GM23248 (cell line): ENCODE results near the gene NF1. TPM values are rescaled to one million over a fixed set of nuclear protein-coding genes. Genes with fewer than 3 reads are reported as not detected.

Experiments
- DNase-seq: peaks from one replicate; pipeline ENCODE4 v3.0.0-alpha.2; 2015
- H2AFZ ChIP-seq: fragments of 200-600 bp; sonication (generic); 2 replicates; pipeline ENCODE4 v1.6.1; 2016; ENCODE audit warnings: antibody characterized with exemption
- H3F3A ChIP-seq: fragments of 200-600 bp; sonication (generic); 2 replicates; pipeline ENCODE4 v1.6.1; 2016; ENCODE audit warnings: mild to moderate bottlenecking, antibody characterized with exemption, mixed run types; ENCODE audit not compliant: insufficient read depth
- H3K27ac ChIP-seq: fragments of 200-600 bp; sonication (generic); 2 replicates; pipeline ENCODE4 v1.5.1; 2016; ENCODE audit warnings: mild to moderate bottlenecking
- H3K27me3 ChIP-seq: fragments of 200-600 bp; sonication (generic); replicated peaks from 2 replicates; pipeline ENCODE4 v1.6.1; 2016; ENCODE audit warnings: mild to moderate bottlenecking; ENCODE audit not compliant: insufficient read depth
- H3K36me3 ChIP-seq: fragments of 200-600 bp; sonication (generic); 2 replicates; pipeline ENCODE4 v1.6.1; 2016; ENCODE audit warnings: low read depth, mild to moderate bottlenecking
- H3K4me1 ChIP-seq: fragments of 200-600 bp; sonication (generic); 2 replicates; pipeline ENCODE4 v1.6.1; 2016; ENCODE audit warnings: mild to moderate bottlenecking; ENCODE audit not compliant: insufficient read depth
- H3K4me2 ChIP-seq: fragments of 200-600 bp; sonication (generic); one replicate; pipeline ENCODE4 v1.6.1; 2016; ENCODE audit warnings: mild to moderate bottlenecking; ENCODE audit not compliant: unreplicated experiment
- H3K4me3 ChIP-seq: fragments of 200-600 bp; sonication (generic); 2 replicates; pipeline ENCODE4 v1.5.1; 2016; ENCODE audit warnings: mild to moderate bottlenecking
- H3K79me2 ChIP-seq: fragments of 200-600 bp; sonication (generic); 2 replicates; pipeline ENCODE4 v1.6.1; 2016; ENCODE audit warnings: mild to moderate bottlenecking; ENCODE audit not compliant: insufficient read depth
- H3K9ac ChIP-seq: fragments of 200-600 bp; sonication (generic); 2 replicates; pipeline ENCODE4 v1.6.1; 2016; ENCODE audit warnings: mild to moderate bottlenecking
- H3K9me2 ChIP-seq: fragments of 200-600 bp; sonication (generic); 2 replicates; pipeline ENCODE4 v1.6.1; 2016; ENCODE audit warnings: mixed run types, mild to moderate bottlenecking, moderate library complexity; ENCODE audit not compliant: insufficient read depth
- H3K9me3 ChIP-seq: fragments of 200-600 bp; sonication (generic); one replicate; pipeline ENCODE4 v1.6.1; 2017; ENCODE audit warnings: low read depth
- H4K20me1 ChIP-seq: fragments of 200-600 bp; sonication (generic); 2 replicates; pipeline ENCODE4 v1.6.0; 2016; ENCODE audit not compliant: insufficient read depth
- EZH2 ChIP-seq: fragments of 200-600 bp; sonication (generic); IDR thresholded peaks from 2 replicates; pipeline ENCODE4 v1.6.1; 2018; ENCODE audit warnings: antibody characterized with exemption, mild to moderate bottlenecking; ENCODE audit not compliant: insufficient read depth, poor library complexity, severe bottlenecking
- EZH2phosphoT487 ChIP-seq: fragments of 200-600 bp; sonication (generic); IDR thresholded peaks from 2 replicates; pipeline ENCODE4 v1.6.1; 2018; ENCODE audit warnings: antibody characterized with exemption, moderate library complexity, mild to moderate bottlenecking, low read depth; ENCODE audit not compliant: insufficient read depth
- WGBS, 2 experiments: methylation state at CpG; one replicate each; pipeline ENCODE4 v1.1.6; 2015 to 2017; ENCODE audit warnings: low lambda C conversion rate in 2 of 2, low coverage in 1 of 2; ENCODE audit errors: missing lambda C conversion rate in 2 of 2; 5-methylcytosine and 5-hydroxymethylcytosine counted together
- in situ Hi-C: fragments of 300-500 bp; cut with MboI; formaldehyde crosslinking; loops from 2 replicates; pipeline ENCODE4 v1.15.0; 2020
- polyA plus RNA-seq: library from polyadenylated mRNA; unstranded; fragments of >200 nt; fragmentation: Nextera tagmentation; extraction: Ambion mirVana; gene quantifications from 2 replicates; pipeline ENCODE4 v1.2.1, GENCODE V29; 2016
- total RNA-seq: library from RNA; depleted of rRNA; stranded (reverse); fragments of >200 nt; shearing (Covaris generic); gene quantifications from 2 replicates; pipeline ENCODE4 v1.2.3, GENCODE V29; 2014

Gene NF1
- total and polyA plus RNA-seq, 2 experiments from 2014 or later: 6.1 to 24.4 TPM

DNA sequence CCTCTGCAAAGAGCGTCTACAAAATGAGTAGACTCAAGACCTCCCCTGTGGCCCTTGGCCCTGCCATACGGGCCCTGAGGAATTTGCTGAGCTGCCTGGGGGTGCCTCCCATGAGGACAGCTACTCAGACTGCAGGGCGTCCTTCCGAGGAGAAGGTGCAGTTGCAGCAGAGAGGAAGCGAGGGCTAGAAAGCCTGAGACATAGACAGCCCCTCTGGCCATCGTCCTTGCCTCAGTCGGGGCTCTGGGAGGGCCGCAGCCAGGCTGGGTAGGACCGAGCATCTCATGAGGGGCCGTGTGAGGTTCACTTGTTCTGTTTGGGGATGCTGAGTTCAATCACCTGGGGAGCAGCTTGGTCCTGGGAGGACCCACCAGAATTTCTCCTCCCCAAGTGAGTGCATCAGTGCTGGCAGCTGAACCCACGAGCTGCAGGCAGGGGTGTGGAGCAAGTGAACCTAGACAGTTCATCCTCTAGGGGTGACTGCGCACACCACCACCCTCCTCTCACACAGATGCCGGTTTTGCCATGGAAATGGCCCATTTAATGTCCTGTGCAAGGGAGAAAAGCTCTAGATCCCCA lies 317.0 kb downstream of the NF1 start:
- H3K36me3 ChIP-seq: no peaks in the 10 kb centered on the region
- H3K27me3 ChIP-seq: no peaks in the 10 kb centered on the region; the same call in none of the 2 replicates
- no peak overlapping the region for H3K4me3 ChIP-seq
- H2AFZ ChIP-seq: no peak overlapping the region
- no peak overlapping the region for H3K27ac ChIP-seq
- peaks cover 5% of the 10 kb centered on the region; the same call in 1 of the 2 replicates for H3K4me1 ChIP-seq
- no peaks in the 10 kb centered on the region for H3F3A ChIP-seq
- no peak for DNase-seq
- in situ Hi-C loops: no loop called here
- H3K9me3 ChIP-seq: no peaks in the 10 kb centered on the region
- H3K9ac ChIP-seq: no peak overlapping the region
- TF ChIP-seq EZH2 (no peak), EZH2phosphoT487 (no peak)
- no peak overlapping the region for H3K4me2 ChIP-seq
- no peaks in the 10 kb centered on the region for H4K20me1 ChIP-seq
- H3K79me2 ChIP-seq: no peaks in the 10 kb centered on the region
- WGBS, 2 experiments: 72% methylated on average over 11 to 13 of the region's 13 CpGs
- H3K9me2 ChIP-seq: no peaks in the 10 kb centered on the region

DNA sequence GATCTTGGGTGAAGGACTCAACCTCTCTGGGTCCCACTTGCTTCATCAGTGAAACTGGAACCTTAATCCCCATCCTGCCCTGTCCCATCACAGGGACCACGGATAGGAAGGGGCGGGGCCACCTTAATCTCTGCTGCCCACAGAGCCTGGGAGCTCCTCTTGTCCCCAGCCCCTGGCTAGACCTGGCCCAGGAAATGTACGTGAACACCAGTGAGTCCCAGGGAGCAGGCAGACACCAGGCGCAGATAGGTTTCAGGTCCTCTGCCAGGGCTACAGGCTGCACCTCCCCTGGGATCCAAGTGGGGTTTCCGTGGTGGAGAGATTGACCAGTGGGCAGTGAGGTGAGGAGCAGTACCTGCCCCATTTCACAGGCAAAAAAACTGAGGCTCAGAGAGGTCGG lies 317.7 kb downstream of the NF1 start:
- no peaks in the 10 kb centered on the region; the same call in none of the 2 replicates for H3K27me3 ChIP-seq
- H4K20me1 ChIP-seq: no peaks in the 10 kb centered on the region
- in situ Hi-C loops: no loop called here
- H2AFZ ChIP-seq: no peak overlapping the region
- H3K27ac ChIP-seq: no peak overlapping the region
- no peaks in the 10 kb centered on the region for H3K9me2 ChIP-seq
- H3K9ac ChIP-seq: no peak overlapping the region
- WGBS, 2 experiments: 79 to 81% methylated on average over 6 of the region's 6 CpGs
- DNase-seq: no peak
- H3K4me3 ChIP-seq: no peak overlapping the region
- no peaks in the 10 kb centered on the region for H3K9me3 ChIP-seq
- H3K4me2 ChIP-seq: no peak overlapping the region
- no peaks in the 10 kb centered on the region for H3F3A ChIP-seq
- H3K36me3 ChIP-seq: no peaks in the 10 kb centered on the region
- no peaks in the 10 kb centered on the region for H3K79me2 ChIP-seq
- no peak for TF ChIP-seq EZH2phosphoT487
- TF ChIP-seq EZH2: no peak
- H3K4me1 ChIP-seq: peaks cover 5% of the 10 kb centered on the region; the same call in 1 of the 2 replicates

DNA sequence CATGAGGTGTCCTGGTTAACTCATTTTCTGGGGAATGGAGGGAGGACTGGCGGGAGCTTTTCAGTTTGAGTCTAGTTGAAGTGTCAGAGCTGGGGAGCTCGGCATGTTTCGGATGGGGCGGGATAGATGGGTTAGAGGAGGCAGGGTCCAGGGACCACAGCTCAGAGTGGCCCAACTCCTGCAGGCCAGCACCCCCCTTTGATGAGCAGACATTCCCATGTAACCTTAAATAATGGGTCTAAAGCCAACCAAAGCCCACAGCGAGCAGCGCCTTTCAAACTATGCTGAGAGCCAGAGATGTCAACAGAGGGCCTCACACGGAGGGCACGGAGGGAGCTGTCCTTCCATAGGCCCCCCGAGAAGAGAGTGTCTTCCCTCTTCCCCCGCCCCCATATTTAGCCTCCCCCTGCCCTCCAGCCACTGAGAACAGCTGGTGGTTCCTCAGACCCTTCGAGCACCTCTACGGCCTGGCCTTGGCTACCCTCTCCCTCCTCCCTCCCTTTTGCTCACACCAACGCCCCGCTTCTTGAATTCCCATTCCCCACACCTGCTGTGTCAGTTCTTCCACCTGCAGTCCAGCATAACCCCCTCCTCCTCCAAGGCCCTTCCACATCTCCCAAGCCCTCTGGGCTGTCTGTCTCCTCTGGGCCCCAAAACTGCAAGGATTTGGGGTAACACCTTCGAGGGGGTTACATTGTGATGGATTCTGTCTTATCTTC lies 318.5 kb downstream of the NF1 start:
- H3K4me3 ChIP-seq: no peak overlapping the region
- H3F3A ChIP-seq: no peaks in the 10 kb centered on the region
- H2AFZ ChIP-seq: no peak overlapping the region
- TF ChIP-seq EZH2phosphoT487 (no peak), EZH2 (no peak)
- no peak overlapping the region for H3K4me2 ChIP-seq
- no peaks in the 10 kb centered on the region for H4K20me1 ChIP-seq
- no peaks in the 10 kb centered on the region; the same call in 1 of the 2 replicates for H3K27me3 ChIP-seq
- no peaks in the 10 kb centered on the region for H3K9me2 ChIP-seq
- H3K9me3 ChIP-seq: no peaks in the 10 kb centered on the region
- in situ Hi-C loops: no loop called here
- H3K36me3 ChIP-seq: no peaks in the 10 kb centered on the region
- no peak for DNase-seq
- no peaks in the 10 kb centered on the region for H3K79me2 ChIP-seq
- peaks cover 5% of the 10 kb centered on the region; the same call in 1 of the 2 replicates for H3K4me1 ChIP-seq
- 49 to 61% methylated on average over 11 to 15 of the region's 15 CpGs for WGBS, 2 experiments
- no peak overlapping the region for H3K27ac ChIP-seq
- H3K9ac ChIP-seq: no peak overlapping the region

DNA sequence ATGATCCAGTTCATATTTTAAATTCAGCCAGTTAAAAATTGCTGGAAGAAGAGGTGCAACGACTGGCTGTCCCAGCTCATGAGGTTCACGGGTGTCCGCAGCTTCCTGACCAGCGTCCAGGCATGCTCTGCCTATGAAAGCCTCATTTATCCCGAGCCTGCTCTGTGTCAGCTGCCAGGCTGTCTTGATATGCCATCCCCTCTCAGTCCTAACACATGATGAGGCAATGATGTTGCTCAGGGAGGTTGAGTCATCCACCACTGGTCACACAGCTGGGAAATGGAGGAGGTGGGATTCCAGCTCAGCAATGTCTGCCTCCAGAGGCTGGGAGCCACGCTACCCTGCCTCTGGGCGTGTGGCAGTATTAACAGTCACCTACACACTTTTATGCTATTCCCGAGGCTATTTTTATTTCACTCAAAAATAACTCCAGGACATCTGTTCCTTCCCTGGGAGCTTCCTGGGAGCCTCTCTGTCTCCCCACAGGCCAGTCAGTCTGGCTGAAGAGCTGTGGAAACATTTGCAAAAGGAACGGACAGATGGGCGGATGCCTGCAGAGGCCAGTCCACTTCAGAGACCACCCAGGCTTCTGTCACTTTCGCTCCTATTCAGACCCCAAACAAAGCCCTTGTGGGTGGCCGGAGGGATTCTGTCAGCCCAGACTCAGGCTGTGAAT lies 319.2 kb downstream of the NF1 start:
- no peak overlapping the region for H3K4me2 ChIP-seq
- DNase-seq: peak; percentile 89
- no peaks in the 10 kb centered on the region for H3K79me2 ChIP-seq
- H3K36me3 ChIP-seq: no peaks in the 10 kb centered on the region
- H3F3A ChIP-seq: peaks cover under 1% of the 10 kb centered on the region; the same call in 1 of the 2 replicates
- H3K4me1 ChIP-seq: peaks cover 5% of the 10 kb centered on the region; the same call in 1 of the 2 replicates
- H3K27me3 ChIP-seq: no peaks in the 10 kb centered on the region
- no peak overlapping the region for H2AFZ ChIP-seq
- no peak overlapping the region for H3K4me3 ChIP-seq
- no peak overlapping the region for H3K9ac ChIP-seq
- H3K9me3 ChIP-seq: no peaks in the 10 kb centered on the region
- in situ Hi-C loops: no loop called here
- no peak overlapping the region for H3K27ac ChIP-seq
- TF ChIP-seq EZH2: no peak
- TF ChIP-seq EZH2phosphoT487: no peak
- H4K20me1 ChIP-seq: no peaks in the 10 kb centered on the region
- no peaks in the 10 kb centered on the region for H3K9me2 ChIP-seq
- 34 to 36% methylated on average over 12 of the region's 12 CpGs for WGBS, 2 experiments
